Measurements from ENCODE around the gene PPFIA2.

Gene PPFIA2

GRCh38 chr12:81441629-81442028 lies 317.5 kb downstream of the PPFIA2 start:
- DNase-seq (ENCODE audit: low read depth) = no peak

- DNase-seq (ENCODE audit: low read depth) = no peak
Measured at GRCh38 chr12:81440001-81440400, 319.1 kb downstream of the PPFIA2 start.

GRCh38 chr12:81439344-81439743 lies 319.8 kb downstream of the PPFIA2 start:
- DNase-seq (ENCODE audit: low read depth) = no peak

GRCh38 chr12:81417056-81417455 lies 342.1 kb downstream of the PPFIA2 start:
- DNase-seq (ENCODE audit: low read depth) = no peak

- DNase-seq (ENCODE audit: low read depth) = no peak
Measured at GRCh38 chr12:81416571-81416970, 342.6 kb downstream of the PPFIA2 start.

- DNase-seq (ENCODE audit: low read depth) = no peak
Measured at GRCh38 chr12:81414441-81414840, 344.7 kb downstream of the PPFIA2 start.

- no peak for DNase-seq (ENCODE audit: low read depth)
Measured at GRCh38 chr12:81412940-81413339, 346.2 kb downstream of the PPFIA2 start.

- no peak for DNase-seq (ENCODE audit: low read depth)
Measured at GRCh38 chr12:81403348-81403747, 355.8 kb downstream of the PPFIA2 start.

- DNase-seq (ENCODE audit: low read depth) = no peak
Measured at GRCh38 chr12:81401241-81401640, 357.9 kb downstream of the PPFIA2 start.

GRCh38 chr12:81400024-81400423 lies 359.1 kb downstream of the PPFIA2 start:
- no peak for DNase-seq (ENCODE audit: low read depth)

- no peak for DNase-seq (ENCODE audit: low read depth)
Measured at GRCh38 chr12:81395431-81395830, 363.7 kb downstream of the PPFIA2 start.

- no peak for DNase-seq (ENCODE audit: low read depth)
Measured at GRCh38 chr12:81389550-81390099, 369.5 kb downstream of the PPFIA2 start.

GRCh38 chr12:81386101-81386500 lies 373.0 kb downstream of the PPFIA2 start:
- DNase-seq (ENCODE audit: low read depth) = no peak

- no peak for DNase-seq (ENCODE audit: low read depth)
Measured at GRCh38 chr12:81381951-81382350, 377.2 kb downstream of the PPFIA2 start.

- no peak for DNase-seq (ENCODE audit: low read depth)
Measured at GRCh38 chr12:81378601-81379285, 380.4 kb downstream of the PPFIA2 start.

- no peak for DNase-seq (ENCODE audit: low read depth)
Measured at GRCh38 chr12:81377771-81378170, 381.4 kb downstream of the PPFIA2 start.

GRCh38 chr12:81375969-81376368 lies 383.2 kb downstream of the PPFIA2 start:
- DNase-seq (ENCODE audit: low read depth) = no peak

- DNase-seq (ENCODE audit: low read depth) = no peak
Measured at GRCh38 chr12:81370456-81370855, 388.7 kb downstream of the PPFIA2 start.

- no peak for DNase-seq (ENCODE audit: low read depth)
Measured at GRCh38 chr12:81369175-81369574, 390.0 kb downstream of the PPFIA2 start.

- no peak for DNase-seq (ENCODE audit: low read depth)
Measured at GRCh38 chr12:81365284-81365683, 393.9 kb downstream of the PPFIA2 start.

GRCh38 chr12:81360916-81361315 lies 398.2 kb downstream of the PPFIA2 start:
- DNase-seq (ENCODE audit: low read depth) = no peak

- DNase-seq (ENCODE audit: low read depth) = no peak
Measured at GRCh38 chr12:81359736-81360135, 399.4 kb downstream of the PPFIA2 start.

GRCh38 chr12:81354327-81354932 lies 404.7 kb downstream of the PPFIA2 start:
- no peak for DNase-seq (ENCODE audit: low read depth)

GRCh38 chr12:81350309-81350708 lies 408.8 kb downstream of the PPFIA2 start:
- DNase-seq (ENCODE audit: low read depth) = no peak
